NOMO-1 treated with DMSO at 0.1 percent for 48 hours (cell line): ENCODE data around the gene B3GNT9.

ENCODE experiments used
- DNase-seq: peaks from one replicate; lab custom pipeline; 2025; ENCODE audit not compliant: unreplicated experiment; lab: John Stamatoyannopoulos, UW

The B3GNT9 gene, protein sequence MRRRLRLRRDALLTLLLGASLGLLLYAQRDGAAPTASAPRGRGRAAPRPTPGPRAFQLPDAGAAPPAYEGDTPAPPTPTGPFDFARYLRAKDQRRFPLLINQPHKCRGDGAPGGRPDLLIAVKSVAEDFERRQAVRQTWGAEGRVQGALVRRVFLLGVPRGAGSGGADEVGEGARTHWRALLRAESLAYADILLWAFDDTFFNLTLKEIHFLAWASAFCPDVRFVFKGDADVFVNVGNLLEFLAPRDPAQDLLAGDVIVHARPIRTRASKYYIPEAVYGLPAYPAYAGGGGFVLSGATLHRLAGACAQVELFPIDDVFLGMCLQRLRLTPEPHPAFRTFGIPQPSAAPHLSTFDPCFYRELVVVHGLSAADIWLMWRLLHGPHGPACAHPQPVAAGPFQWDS

GRCh38 chr16:67150833-67151396, at the start of gene B3GNT9:
TSS of gene B3GNT9 (minus strand) at chr16:67150998. CDS start at chr16:67150485, 513 bp downstream.
- no peak for DNase-seq

DNA sequence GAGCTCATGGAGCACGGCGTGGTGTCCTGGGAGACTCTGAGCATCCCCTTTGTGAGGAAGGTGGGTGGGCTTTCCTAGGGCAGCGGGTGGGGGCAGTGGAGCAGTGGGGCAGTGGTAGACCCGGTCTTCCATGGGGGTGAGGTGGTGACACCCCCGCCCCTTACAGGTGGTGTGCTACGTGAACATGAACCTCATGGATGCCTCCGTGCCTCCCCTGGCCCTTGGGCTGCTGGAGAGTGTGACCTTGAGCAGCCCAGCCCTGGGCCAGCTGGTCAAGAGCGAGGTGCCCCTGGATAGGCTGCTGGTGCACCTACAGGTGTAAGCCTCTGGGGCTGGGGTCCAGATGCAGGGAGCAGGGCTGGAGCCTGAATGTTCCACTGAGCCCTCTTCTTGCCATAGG, 49.7 kb upstream of the B3GNT9 start:
- no peak for DNase-seq

GRCh38 chr16:67199808-67200198, 49.0 kb upstream of the B3GNT9 start:
- DNase-seq = no peak

GRCh38 chr16:67199011-67199807, 48.4 kb upstream of the B3GNT9 start, which contains the start of gene ELMO3:
TSS of gene ELMO3 (plus strand) at chr16:67199131. CDS start at chr16:67199327, 196 bp downstream.
- no peak for DNase-seq

DNA sequence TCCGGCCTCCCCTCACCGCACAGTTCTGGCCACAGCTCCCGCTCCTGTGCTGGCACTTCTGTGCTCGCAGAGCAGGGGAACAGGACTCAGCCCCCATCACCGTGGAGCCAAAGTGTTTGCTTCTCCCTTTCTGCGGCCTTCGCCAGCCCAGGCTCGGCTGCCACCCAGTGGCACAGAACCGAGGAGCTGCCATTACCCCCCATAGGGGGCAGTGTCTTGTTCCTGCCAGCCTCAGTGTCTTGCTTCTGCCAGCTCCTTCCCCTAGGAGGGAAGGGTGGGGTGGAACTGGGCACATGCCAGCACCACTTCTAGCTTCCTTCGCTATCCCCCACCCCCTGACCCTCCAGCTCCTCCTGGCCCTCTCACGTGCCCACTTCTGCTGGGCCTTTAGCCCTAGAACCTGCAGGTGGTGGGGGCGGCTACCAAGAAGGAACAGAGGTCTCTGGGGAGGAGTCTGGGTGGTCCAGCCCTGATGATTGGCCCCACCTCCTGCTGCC, 47.5 kb upstream of the B3GNT9 start:
- DNase-seq = no peak

DNA sequence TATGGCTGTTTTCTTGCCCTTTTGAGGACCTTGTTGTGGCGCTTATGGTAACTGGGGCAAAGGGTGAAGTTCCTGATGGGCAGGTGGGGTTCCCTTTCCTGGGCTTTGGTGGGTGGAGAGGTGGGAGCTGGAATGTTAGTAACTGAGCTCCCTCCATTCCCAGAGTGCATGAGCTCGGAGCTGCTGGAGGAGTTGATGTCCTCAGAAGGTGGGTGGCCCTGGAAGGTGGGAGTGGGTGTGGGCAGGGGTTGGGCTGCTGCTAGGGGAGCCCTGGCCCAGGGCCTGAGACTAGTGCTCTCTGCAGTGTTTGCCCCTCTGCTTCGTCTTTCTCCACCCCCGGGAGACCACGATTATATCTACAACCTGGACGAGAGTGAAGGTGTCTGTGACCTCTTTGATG, 46.9 kb upstream of the B3GNT9 start:
- no peak for DNase-seq

DNA sequence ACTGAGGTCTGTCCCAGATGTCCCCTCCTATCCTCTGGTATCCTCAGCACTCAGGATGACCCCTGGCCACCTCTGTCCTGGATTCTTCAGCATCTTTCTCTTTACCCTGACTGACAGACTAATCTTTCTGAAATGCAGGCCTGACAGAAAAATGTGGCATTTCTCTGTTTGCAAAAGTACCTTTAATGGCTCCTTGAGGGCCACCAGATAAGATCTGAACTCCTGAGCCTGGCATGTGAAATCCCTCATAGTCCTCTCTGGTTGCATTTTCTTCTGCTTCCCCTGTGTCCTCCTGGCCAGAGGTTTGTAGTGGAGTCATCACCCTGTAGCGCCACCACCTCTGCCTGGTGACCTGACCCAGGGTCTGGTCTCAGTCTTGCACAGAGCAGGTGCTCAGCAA, 46.1 kb upstream of the B3GNT9 start:
- no peak for DNase-seq

GRCh38 chr16:67195676-67196075, 44.9 kb upstream of the B3GNT9 start:
- DNase-seq = no peak

DNA sequence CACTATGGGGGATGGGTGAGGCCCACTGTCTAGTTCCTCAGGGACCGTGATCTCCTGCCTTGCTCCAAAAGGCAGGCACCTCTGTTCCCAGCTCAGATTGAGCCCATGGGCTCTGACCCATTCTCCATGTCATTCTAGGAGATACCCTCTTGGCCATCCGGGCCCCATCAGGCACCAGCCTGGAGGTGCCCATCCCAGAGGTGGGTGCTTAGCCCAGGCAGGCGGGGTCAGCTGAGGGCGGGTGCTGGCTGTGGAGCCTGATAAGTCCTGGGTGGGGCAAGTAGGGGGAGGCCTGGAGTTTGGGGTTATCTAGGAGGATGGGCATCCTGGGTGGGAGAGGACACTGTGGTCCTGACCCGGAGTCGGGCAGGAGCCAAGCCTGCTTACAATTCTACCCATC, 43.5 kb upstream of the B3GNT9 start:
- no peak for DNase-seq

DNA sequence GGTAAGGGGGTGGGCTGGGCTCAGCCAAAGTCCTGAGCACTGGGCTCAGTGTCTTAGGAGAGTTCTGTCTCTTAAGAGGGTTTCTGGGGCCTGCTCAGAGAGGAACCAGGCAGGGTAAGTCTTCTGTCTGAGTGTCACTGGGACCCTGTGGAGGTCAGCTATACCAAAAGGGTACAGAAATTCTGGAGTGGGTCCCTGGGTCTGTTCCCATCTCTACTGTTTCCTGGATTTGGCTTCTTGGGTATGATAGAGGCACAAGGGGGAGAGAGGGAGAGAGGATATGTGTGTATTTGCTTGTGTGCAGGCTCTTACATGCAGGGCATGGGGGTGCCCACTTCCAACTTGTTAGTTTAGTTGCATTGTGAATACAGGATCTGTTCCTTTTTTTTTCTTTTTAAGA, 42.7 kb upstream of the B3GNT9 start:
- DNase-seq = no peak

GRCh38 chr16:67192781-67193361, 42.1 kb upstream of the B3GNT9 start:
- no peak for DNase-seq

- peak; percentile 95 for DNase-seq
Measured at GRCh38 chr16:67191995-67192681, 41.3 kb upstream of the B3GNT9 start, which contains the start of gene E2F4. TSS of gene E2F4 (plus strand) at chr16:67192155. CDS start at chr16:67192228, 73 bp downstream.

- DNase-seq = no peak
Measured at GRCh38 chr16:67191411-67191994, 40.7 kb upstream of the B3GNT9 start.

DNA sequence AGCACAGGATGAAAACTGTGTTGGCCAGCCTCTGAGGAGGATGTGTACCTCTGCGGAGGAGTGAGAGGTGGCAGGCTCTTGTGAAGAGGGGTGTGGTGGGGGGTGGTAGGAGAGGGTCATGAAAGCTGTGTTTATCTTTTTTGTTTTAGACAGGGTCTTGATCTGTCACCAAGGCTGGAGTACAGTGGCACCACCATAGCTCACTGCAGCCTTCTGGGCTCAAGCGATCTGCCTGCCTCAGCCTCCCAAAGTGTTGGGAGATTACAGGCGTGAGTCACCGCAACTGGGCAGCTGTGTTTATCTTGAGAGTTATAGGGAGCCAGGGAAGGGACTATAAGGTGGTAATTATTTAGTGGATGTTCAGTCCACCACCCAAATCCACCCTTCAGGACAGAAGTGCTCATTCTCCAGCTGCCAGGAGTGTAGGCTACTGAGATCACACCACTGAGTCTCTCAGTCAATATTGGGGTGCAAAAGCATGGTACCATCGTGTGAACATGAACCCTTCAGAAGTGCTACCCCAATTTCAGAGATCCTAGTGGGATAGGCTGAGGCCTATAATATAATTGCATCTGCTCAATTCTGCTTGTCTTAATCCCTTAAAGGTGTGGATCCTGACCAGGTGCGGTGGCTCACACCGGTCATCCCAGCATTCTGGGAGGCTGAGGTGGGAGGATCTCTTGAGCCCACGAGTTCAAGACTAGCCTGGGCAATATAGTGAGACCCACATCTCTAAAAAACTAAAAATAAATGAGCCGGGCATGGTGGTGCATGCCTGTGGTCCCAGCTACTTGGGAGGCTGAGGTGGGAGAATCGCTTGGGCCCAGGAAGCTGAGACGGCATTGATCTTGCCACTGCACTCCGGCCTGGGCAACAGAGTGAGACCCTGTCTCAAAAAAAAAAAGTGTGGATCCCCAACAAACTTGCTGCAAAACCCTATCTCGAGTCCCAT, 39.9 kb upstream of the B3GNT9 start:
- DNase-seq = no peak

DNA sequence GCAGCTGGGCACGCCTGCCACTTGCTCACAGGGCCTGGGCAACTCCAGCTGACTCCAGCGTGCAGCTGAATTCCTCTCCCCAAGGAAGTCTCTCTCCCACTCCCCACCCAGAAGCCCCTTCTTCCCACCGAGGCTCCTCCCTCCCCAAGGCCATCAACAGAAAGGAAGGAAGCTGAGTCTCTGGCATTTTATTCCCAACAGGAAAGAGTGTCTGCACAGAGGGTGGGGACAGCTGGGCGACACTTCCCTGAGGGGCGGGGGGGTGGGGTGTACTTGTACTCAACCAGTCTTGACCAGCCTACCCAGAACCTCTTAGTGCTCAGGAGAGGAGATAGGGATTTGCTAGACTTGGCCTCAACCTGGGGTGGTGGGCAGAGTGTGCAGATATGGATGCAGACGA, 39.2 kb upstream of the B3GNT9 start, which contains the start of gene EXOC3L1:
Gene EXOC3L1 (minus strand): TSS at position 96 of the 400 bp plus-strand sequence. CDS start 460 bp downstream, outside the sequence.
- DNase-seq = no peak

DNA sequence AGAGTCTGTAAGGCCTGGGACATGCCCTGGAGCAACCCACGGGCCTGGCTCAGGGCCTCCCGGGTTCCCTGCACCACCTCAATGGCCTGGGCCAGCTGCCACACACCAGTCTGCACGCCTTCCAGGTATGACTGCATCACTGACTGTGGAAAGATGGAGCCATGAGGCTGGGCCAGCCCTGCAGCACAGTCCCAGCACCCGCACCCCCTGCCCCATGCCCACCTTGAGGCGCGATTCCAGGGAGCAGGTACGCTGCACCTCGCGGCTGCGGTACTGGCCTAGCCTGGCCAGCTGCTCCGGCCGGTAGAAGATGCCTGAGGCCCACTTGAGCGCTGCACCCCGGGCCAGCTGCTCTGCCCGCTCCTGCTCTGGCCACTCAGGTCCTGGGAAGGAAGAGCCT, 38.0 kb upstream of the B3GNT9 start:
- DNase-seq = no peak

DNA sequence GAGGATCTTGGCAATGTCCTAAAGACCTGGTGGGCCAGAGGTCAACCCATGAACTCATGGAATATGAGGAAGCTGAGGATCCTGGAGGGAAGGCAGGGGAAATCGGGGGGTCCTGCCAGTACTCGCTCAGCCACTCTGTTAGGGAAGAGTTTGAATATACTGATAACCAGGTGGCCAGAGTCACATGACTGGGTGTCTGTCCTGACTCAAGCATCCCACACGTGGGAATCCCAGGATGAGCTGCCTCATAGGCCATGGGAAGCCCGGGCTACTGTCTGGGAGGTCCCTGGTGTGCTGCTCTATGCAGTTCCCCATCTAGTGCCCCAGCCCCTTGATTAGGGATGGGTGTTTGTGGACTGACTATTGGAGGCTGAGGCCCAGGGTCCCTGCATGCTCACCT, 37.5 kb upstream of the B3GNT9 start:
- no peak for DNase-seq

- DNase-seq = no peak
Measured at GRCh38 chr16:67187175-67187890, 36.5 kb upstream of the B3GNT9 start.
